SK-N-SH (cell line): ENCODE results near the gene TSSK6. TPM values are rescaled to one million over a fixed set of nuclear protein-coding genes. Genes with fewer than 3 reads are reported as not detected.
A peak's percentile ranks its signal among the peaks of the same experiment; 100 is the strongest.

Experiments used
- CTCF ChIA-PET: fragments of 300-600, 350-600 bp; formaldehyde crosslinking; extraction: SDS; loops from one replicate; lab custom pipeline; 2021; lab: Yijun Ruan, JAX
- POLR2A ChIA-PET: fragments of 350-600 bp; sonication (Branson Sonifier 250); formaldehyde crosslinking; extraction: SDS; loops from one replicate; lab custom pipeline; 2020; ENCODE audit warnings: antibody characterized with exemption, inconsistent platforms; lab: Yijun Ruan, JAX
- DNase-seq: peaks from one replicate; pipeline ENCODE4 v3.0.0; 2012
- H2AFZ ChIP-seq: fragments of 200-600 bp; sonication (generic); 2 replicates; pipeline ENCODE4 v1.8.1; 2016; ENCODE audit warnings: antibody characterized with exemption, mild to moderate bottlenecking, low read depth
- H3F3A ChIP-seq: fragments of 200-600 bp; sonication (generic); replicated peaks from 2 replicates; pipeline ENCODE3; 2016; ENCODE audit warnings: antibody characterized with exemption, mild to moderate bottlenecking; ENCODE audit not compliant: insufficient read depth
- H3K27ac ChIP-seq, 2 experiments: fragments of 200-500 bp in 1 of 2; fragments of 200-600 bp in 1 of 2; sonication (Bioruptor generic) in 1 of 2; sonication (generic), shearing (Covaris generic) in 1 of 2; 2 replicates each; pipeline versions ENCODE4 v1.5.1 to v1.6.1; 2014 to 2016; ENCODE audit warnings: low read depth in 2 of 2, inconsistent platforms in 1 of 2, low read length in 1 of 2, mild to moderate bottlenecking in 1 of 2, mixed read lengths in 1 of 2
- H3K27me3 ChIP-seq: fragments of 200-600 bp; sonication (generic), shearing (Covaris generic); 2 replicates; pipeline ENCODE4 v1.6.1; 2016; ENCODE audit warnings: mixed run types; ENCODE audit not compliant: insufficient read depth
- H3K36me3 ChIP-seq, 2 experiments: fragments of 200-500 bp in 1 of 2; fragments of 200-600 bp in 1 of 2; sonication (Bioruptor generic) in 1 of 2; sonication (generic) in 1 of 2; replicated peaks in 1 of 2; 2 replicates each; pipeline versions ENCODE3 to v1.5.1; 2014 to 2016; ENCODE audit warnings: low read length in 1 of 2, mild to moderate bottlenecking in 1 of 2; ENCODE audit not compliant: insufficient read depth in 2 of 2, control insufficient read depth in 1 of 2
- H3K4me1 ChIP-seq, 2 experiments: fragments of 200-500 bp in 1 of 2; fragments of 200-600 bp in 1 of 2; sonication (Bioruptor generic) in 1 of 2; sonication (generic), shearing (Covaris generic) in 1 of 2; 2 replicates each; pipeline versions ENCODE4 v1.5.1 to v1.6.1; 2014 to 2016; ENCODE audit warnings: low read depth in 1 of 2, low read length in 1 of 2, mixed run types in 1 of 2; ENCODE audit not compliant: insufficient read depth in 2 of 2, control insufficient read depth in 1 of 2
- H3K4me2 ChIP-seq: fragments of 200-600 bp; sonication (generic), shearing (Covaris generic); 2 replicates; pipeline ENCODE4 v1.6.1; 2017; ENCODE audit warnings: mixed run types
- H3K4me3 ChIP-seq, 2 experiments: fragments of 200-500 bp in 1 of 2; fragments of 200-600 bp in 1 of 2; sonication (Bioruptor generic) in 1 of 2; sonication (generic), shearing (Covaris generic) in 1 of 2; 2 replicates each; pipeline versions ENCODE4 v1.5.1 to v1.8.1; 2014 to 2016; ENCODE audit warnings: low read depth in 2 of 2, inconsistent platforms in 1 of 2, low read length in 1 of 2, mild to moderate bottlenecking in 1 of 2, mixed read lengths in 1 of 2, moderate library complexity in 1 of 2
- H3K79me2 ChIP-seq: fragments of 200-600 bp; sonication (generic); 2 replicates; pipeline ENCODE4 v1.8.1; 2017; ENCODE audit warnings: mild to moderate bottlenecking; ENCODE audit not compliant: insufficient read depth
- H3K9ac ChIP-seq: fragments of 200-600 bp; sonication (generic); 2 replicates; pipeline ENCODE4 v1.6.1; 2017; ENCODE audit warnings: mixed run types
- H3K9me2 ChIP-seq: fragments of 200-600 bp; sonication (generic); 2 replicates; pipeline ENCODE4 v1.6.1; 2017; ENCODE audit warnings: mixed run types
- H3K9me3 ChIP-seq: fragments of 200-600 bp; sonication (generic); 2 replicates; pipeline ENCODE4 v1.6.1; 2017; ENCODE audit warnings: mixed run types, mild to moderate bottlenecking, moderate library complexity
- H4K20me1 ChIP-seq: fragments of 200-600 bp; sonication (generic); 2 replicates; pipeline ENCODE4 v1.6.1; 2017; ENCODE audit warnings: mild to moderate bottlenecking, mixed run types; ENCODE audit not compliant: insufficient read depth
- ELF1 ChIP-seq: IDR thresholded peaks from 2 replicates; pipeline ENCODE4 v1.4.0; 2012
- FOSL2 ChIP-seq: IDR thresholded peaks from 2 replicates; pipeline ENCODE4 v1.4.0; 2012; ENCODE audit warnings: low read depth, mild to moderate bottlenecking, moderate library complexity, borderline replicate concordance
- FOXM1 ChIP-seq: IDR thresholded peaks from 2 replicates; pipeline ENCODE4 v1.4.0; 2012; ENCODE audit warnings: low read depth, mild to moderate bottlenecking
- MAX ChIP-seq: IDR thresholded peaks from 2 replicates; pipeline ENCODE4 v1.4.0; 2012; ENCODE audit warnings: low read depth
- MEF2A ChIP-seq: IDR thresholded peaks from 2 replicates; pipeline ENCODE4 v1.4.0; 2012; ENCODE audit warnings: low read depth, borderline replicate concordance
- MXI1 ChIP-seq: IDR thresholded peaks from 2 replicates; pipeline ENCODE4 v1.6.1; 2012; ENCODE audit warnings: mild to moderate bottlenecking, low read depth, low read length, improper control_type of control experiment
- NFIC ChIP-seq: IDR thresholded peaks from 2 replicates; pipeline ENCODE4 v1.4.0; 2012; ENCODE audit warnings: borderline replicate concordance
- NRF1 ChIP-seq: IDR thresholded peaks from 2 replicates; pipeline ENCODE4 v1.6.1; 2012; ENCODE audit warnings: low read depth, mild to moderate bottlenecking, low read length
- RCOR1 ChIP-seq: fragments of 150-350 bp; IDR thresholded peaks from 2 replicates; pipeline ENCODE4 v1.6.1; 2017; ENCODE audit warnings: antibody characterized with exemption, low read length
- REST ChIP-seq: IDR thresholded peaks from 2 replicates; pipeline ENCODE4 v1.6.1; 2012; ENCODE audit warnings: mild to moderate bottlenecking, low read depth, low read length, moderate library complexity
- SMC3 ChIP-seq: IDR thresholded peaks from 2 replicates; pipeline ENCODE4 v1.6.1; 2012; ENCODE audit warnings: low read depth, low read length, improper control_type of control experiment
- TAF1 ChIP-seq: IDR thresholded peaks from 2 replicates; pipeline ENCODE4 v1.6.1; 2012; ENCODE audit warnings: low read depth, mild to moderate bottlenecking, low read length, moderate library complexity, borderline replicate concordance
- TCF12 ChIP-seq: IDR thresholded peaks from 2 replicates; pipeline ENCODE4 v1.4.0; 2012
- TEAD4 ChIP-seq: IDR thresholded peaks from 2 replicates; pipeline ENCODE4 v1.4.0; 2012; ENCODE audit warnings: mild to moderate bottlenecking, borderline replicate concordance; ENCODE audit not compliant: insufficient read depth
- USF2 ChIP-seq: fragments of 150-350 bp; IDR thresholded peaks from 2 replicates; pipeline ENCODE4 v1.6.1; 2017; ENCODE audit warnings: antibody characterized with exemption, low read length, low read depth, borderline replicate concordance
- WGBS: methylation state at CpG from one replicate; pipeline ENCODE4 v1.1.6; 2017; ENCODE audit warnings: low lambda C conversion rate; 5-methylcytosine and 5-hydroxymethylcytosine counted together
- polyA plus RNA-seq, 3 experiments: library from polyadenylated mRNA; depleted of rRNA; stranded (reverse); fragments of >200 nt; gene quantifications; 2 replicates each; pipeline ENCODE4 v1.2.3, GENCODE V29; 2012

TSSK6 gene
- polyA plus RNA-seq, 1 of the 3 experiments (the other 2 are of a cell fraction), result 3.1 TPM

- H3K9me2 ChIP-seq, result no peaks in the 10 kb centered on the region
- ChIA-PET POLR2A (interaction anchor here (1.3 to 2.1 kb wide), 3 partner anchors 11 to 132 kb away, joined by 3 to 15 read pairs (median 5); partner anchors contain the start of genes GATAD2A and YJEFN3), CTCF (interaction anchor here (1.0 to 3.1 kb wide), 2 partner anchors 10 to 14 kb away, joined by 3 to 38 read pairs; no protein-coding TSS in a partner anchor)
- peaks cover 6% of the 10 kb centered on the region for H3F3A ChIP-seq
- H3K9me3 ChIP-seq, result no peaks in the 10 kb centered on the region
- H3K4me1 ChIP-seq, result peaks cover 0 to 11% of the 10 kb centered on the region in 2 experiments; a peak in 1 of 4 replicates
- 89% methylated on average over 10 of the region's 10 CpGs for WGBS
- no peak overlapping the region for H3K27ac ChIP-seq
- H3K79me2 ChIP-seq, result peaks cover 62% of the 10 kb centered on the region
- peak overlapping the region; percentile 84; the same call in 1 of the 2 replicates for H3K9ac ChIP-seq
- H3K27me3 ChIP-seq, result no peaks in the 10 kb centered on the region
- H3K36me3 ChIP-seq, result peaks cover 14 to 17% of the 10 kb centered on the region in 2 experiments
- no peak for DNase-seq
- H3K4me2 ChIP-seq, result peak overlapping the region; percentile 88
- peak overlapping the region; percentile 65 to 95 for H3K4me3 ChIP-seq
- TF ChIP-seq RCOR1 (no peak), USF2 (no peak), SMC3 (no peak), MXI1 (no peak), FOXM1 (no peak), TAF1 (no peak), MAX (no peak), REST (no peak)
- peaks cover 22% of the 10 kb centered on the region; the same call in 1 of the 2 replicates for H4K20me1 ChIP-seq
- H2AFZ ChIP-seq, result no peak overlapping the region
Measured at GRCh38 chr19:19517235-19517619, 1.9 kb upstream of the TSSK6 start.

- Histone ChIP-seq H2AFZ (peak within 1 kb of the TSS; percentile 79), H3K4me1 (peaks cover 0 to 11% of the 10 kb centered on the region in 2 experiments; a peak in 1 of 4 replicates), H3K9me2 (no peaks in the 10 kb centered on the region), H3F3A (peaks cover 3% of the 10 kb centered on the region), H3K4me2 (peak within 1 kb of the TSS; percentile 88), H3K27me3 (no peaks in the 10 kb centered on the region), H3K9me3 (no peaks in the 10 kb centered on the region), H3K36me3 (peaks cover 14 to 17% of the 10 kb centered on the region in 2 experiments), H3K4me3 (peak within 1 kb of the TSS; percentile 65 to 95), H4K20me1 (peaks cover 14% of the 10 kb centered on the region; the same call in 1 of the 2 replicates), H3K79me2 (peaks cover 48% of the 10 kb centered on the region), H3K27ac (peak within 1 kb of the TSS; percentile 50 to 80), H3K9ac (peak within 1 kb of the TSS; percentile 84)
- CTCF ChIA-PET, result interaction anchor here (0.6 to 3.1 kb wide), 11 partner anchors 10 to 152 kb away, joined by 3 to 38 read pairs (median 4); partner anchors contain the start of genes GMIP and YJEFN3
- WGBS, result 8% methylated on average over 29 of the region's 61 CpGs
- POLR2A ChIA-PET, result interaction anchor here (0.6 to 2.1 kb wide), 10 partner anchors 9 to 155 kb away, joined by 3 to 15 read pairs (median 4); partner anchors contain the start of genes GATAD2A and YJEFN3
- DNase-seq, result peak; percentile 93
- TF ChIP-seq MEF2A, result no peak
- no peak for TF ChIP-seq TEAD4
- no peak for TF ChIP-seq NFIC
- peak; percentile 19; the same call in 1 of the 2 replicates for TF ChIP-seq TCF12
- TF ChIP-seq REST, result peak; percentile 41; the same call in 1 of the 2 replicates
- peak; percentile 96 for TF ChIP-seq TAF1
- TF ChIP-seq NRF1, result no peak
- TF ChIP-seq MAX, result peak; percentile 92
- peak; percentile 100 for TF ChIP-seq ELF1
- no peak for TF ChIP-seq FOSL2
Measured at GRCh38 chr19:19515642-19516519, 533 bp upstream of the TSSK6 start, which contains the start of gene NDUFA13. NDUFA13 (plus strand) TSS chr19:19516225; CDS start chr19:19516239, 14 bp downstream.
